Muscle of back (tissue), 13 donors: ENCODE results near the gene TRAPPC3L. TPM values are rescaled to one million over a fixed set of nuclear protein-coding genes. Genes with fewer than 3 reads are reported as not detected.

Source experiments
- DNase-seq, 3 donors: peaks; one replicate each; pipeline versions ENCODE4 v3.0.0 to v3.0.0-alpha.2; 2013
- long read RNA-seq, 9 donors: transcript quantifications; one replicate each; lab custom pipeline, GENCODE V29; 2026
- polyA plus RNA-seq, 10 donors: library from polyadenylated mRNA; unstranded; fragments of 120-200 nt; gene quantifications; one replicate each; pipeline ENCODE4 v1.2.1, GENCODE V29; 2013; ENCODE audit not compliant: insufficient read length in 10 of 10

The TRAPPC3L gene
- under 1 TPM in 5 of 10 donors, not detected in 5; 0.05 to 0.24 (median 0.11) TPM for polyA plus RNA-seq
- long read RNA-seq, donor 1 = 0 reads
- long read RNA-seq, donor 2 = 0 reads
- long read RNA-seq, donor 3 = 0 reads
- long read RNA-seq, donor 4 = 0 reads
- long read RNA-seq, donor 5 = 0 reads
- long read RNA-seq, donor 6 = 0 reads
- long read RNA-seq, donor 7 = 0 reads
- long read RNA-seq, donor 8 = 0 reads
- long read RNA-seq, donor 9 = 0 reads

DNA sequence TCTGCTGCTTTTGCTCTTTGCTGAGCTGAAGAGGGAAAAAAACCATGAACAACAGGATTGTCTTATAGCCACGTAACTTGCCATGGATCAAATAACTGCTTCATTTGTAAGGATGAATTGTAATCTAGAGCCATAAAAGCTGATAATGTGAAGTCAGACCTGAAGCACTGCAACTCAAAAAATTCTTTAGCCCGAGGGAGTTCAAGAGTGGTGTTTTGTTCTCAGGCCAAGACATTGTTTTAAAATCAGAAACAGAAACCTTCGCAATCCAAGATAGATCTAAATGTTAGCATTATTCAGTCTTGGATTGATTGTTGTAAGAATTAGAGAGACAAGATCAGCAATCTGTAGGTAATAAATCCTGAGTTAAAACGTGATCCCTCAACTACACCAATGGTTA is at the start of gene TRAPPC3L:
Gene TRAPPC3L, minus strand, starts transcription at position 34 of the 400 bp plus-strand sequence. CDS start 170 bp downstream, outside the sequence.
- no peak for DNase-seq

DNA sequence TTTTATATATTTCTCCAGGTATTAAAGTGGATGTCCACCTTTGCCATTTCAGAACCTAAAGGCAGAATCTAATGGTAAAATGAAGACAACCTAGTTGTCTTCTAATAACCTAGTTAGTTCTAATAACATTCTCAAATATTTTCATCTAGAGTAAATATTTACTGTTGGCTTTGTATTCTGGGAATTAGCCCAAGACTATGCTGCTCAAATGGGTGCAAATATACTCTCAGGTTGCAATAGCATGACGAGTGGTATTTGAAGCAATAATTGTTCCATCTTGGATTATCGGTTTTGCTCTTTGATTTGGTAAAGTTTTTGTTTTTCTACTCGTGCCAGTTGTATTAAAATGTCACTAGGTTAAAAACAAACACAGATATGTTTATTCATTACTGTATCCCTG is 49.8 kb upstream of the TRAPPC3L start:
- no peak for DNase-seq

DNA sequence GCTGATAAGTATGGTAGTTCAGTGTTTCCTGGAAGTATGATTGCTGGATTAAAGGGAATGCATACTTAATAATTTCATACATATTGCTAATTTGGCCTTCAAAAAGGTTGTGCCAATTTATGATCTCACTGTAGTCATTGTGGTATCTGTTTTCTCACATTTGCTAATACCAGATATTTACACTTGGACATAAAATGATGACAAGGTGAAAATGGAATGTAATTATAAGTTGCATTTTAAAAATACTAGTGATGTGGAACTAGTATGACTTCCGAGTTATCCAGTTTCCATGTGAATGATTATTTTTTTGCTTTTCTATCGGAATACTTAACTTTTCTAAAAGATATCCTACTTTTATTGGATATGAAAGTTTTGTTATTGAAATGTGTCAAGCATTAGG is 41.3 kb upstream of the TRAPPC3L start:
- no peak for DNase-seq

DNA sequence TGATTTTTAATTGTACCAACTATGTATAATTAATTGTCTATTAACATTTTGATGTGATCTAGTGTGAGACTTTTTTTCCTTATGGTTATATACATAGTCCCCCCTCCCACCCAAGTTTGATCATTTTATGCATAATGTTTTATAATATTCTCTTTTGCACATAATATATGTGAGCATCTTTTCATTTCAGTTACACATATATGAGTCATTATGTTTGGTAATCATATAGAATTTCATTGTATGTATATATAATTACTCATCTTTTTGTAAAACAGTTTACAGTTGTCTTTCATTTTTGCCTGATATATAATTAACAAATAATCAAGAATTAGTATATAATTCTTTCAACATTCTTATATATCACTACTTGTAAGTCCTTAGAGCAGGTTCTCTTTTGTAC is 40.8 kb upstream of the TRAPPC3L start:
- DNase-seq = no peak

DNA sequence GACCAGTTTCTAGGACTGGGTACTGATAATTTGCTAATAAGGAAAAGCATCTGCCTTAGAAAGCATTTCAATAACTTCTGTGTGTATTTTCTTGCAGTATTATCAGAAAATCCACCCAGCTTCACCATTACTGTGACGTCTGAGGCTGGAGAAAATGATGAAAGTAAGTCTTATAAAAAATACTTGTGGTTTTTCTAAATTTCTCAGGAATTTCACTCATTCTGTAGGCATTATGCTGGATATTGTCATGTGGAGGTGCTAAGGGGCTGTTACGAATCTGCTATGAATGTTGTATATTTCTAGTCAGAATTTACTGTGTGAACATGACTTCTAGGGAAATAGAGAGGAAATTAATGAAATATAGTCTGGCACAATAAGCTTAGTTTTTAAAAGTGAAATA is 34.7 kb upstream of the TRAPPC3L start:
- peak in 1 of 3 donors; percentile 43 for DNase-seq

DNA sequence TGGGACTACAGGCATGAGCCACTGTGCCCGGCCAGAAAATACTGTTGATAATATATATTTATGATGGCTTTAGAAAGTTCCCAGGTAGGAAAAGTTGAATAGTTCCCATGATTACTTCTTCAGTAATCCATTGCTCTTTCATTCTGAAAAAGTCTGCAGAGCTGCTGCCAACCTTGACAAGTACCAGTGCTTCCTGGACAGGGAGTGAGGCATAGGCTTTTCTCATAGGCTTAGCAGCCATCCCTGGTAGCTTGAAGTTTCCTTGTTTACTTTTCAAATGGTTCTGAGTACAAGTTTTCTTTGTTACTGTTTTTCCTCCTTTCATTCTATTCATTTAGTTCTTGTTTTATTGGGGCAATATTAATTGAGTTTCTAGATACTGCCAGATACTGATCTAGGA is 33.7 kb upstream of the TRAPPC3L start:
- no peak for DNase-seq

DNA sequence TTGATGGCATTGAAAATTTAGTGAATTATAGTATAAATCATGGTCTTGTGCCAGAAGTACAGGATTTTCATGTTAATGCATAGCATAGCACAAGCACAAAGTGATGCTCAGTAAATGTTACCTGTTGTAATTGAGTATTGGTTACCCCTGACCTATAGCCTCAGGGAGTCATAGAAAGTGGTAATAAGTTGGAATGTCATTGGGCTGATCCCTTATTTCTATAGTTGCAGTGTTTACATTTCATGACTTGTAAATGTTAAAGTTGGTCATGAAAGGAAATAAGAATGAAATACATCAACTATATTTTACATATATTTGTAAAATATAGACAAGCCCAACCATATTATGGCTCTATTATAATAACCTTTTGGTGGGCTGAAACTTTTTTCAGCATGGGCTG is 32.9 kb upstream of the TRAPPC3L start:
- DNase-seq = no peak

DNA sequence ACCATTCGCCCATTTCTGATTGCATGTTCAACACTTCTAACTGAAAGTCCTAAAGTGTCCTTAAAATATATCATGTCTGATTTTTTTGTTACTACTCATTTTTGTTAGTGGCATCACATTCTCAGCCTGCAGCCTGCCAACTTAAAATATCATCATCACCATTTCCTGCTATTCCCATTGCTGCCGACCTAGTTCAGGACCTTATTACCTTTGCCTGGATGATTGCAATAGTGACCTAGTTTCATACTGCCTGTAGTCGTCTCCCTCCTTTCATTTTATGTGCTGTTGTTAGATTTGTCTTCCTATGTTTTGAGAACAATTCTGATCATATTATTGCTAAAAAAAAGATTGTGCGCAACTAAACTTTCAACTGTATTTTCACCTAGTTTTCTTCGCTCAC is 32.0 kb upstream of the TRAPPC3L start:
- no peak for DNase-seq

DNA sequence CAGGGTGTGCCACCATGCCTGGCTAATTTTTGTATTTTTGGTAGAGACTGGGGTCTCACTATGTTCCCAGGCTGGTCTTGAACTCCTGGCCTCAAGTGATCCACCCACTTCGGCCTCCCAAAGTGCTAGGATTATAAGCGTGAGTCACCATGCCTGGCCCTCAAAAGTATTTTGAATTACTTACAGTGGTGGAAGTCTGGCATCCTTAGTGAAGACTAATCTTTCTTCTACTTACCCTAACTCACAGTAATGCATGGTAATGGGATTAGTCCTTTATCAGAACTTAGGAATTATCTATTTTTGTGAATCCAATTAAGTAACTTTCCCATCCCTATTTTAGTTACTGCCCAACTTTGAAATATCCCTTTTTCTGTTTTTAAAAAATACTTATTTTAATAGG is 29.7 kb upstream of the TRAPPC3L start:
- DNase-seq = no peak

DNA sequence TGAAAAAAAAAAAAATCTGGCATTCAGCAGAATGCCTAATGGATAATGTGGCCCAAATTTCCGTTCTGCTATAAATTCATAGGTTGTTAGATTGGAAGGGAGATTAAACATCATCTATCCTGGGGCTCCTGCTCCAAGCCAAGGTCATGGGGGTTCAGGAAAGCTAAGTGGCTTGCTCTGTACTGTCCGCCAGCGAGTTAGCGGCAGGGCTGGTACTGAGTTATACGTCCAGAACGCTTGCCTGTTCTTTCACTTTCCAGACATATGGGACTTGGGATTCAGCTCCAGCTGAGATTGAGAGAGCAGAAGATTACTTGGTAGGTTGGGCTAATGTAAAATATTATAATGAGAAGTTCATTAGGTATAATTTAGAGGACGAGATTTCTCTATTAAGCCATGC is 26.7 kb upstream of the TRAPPC3L start:
- DNase-seq = peak in 1 of 3 donors; percentile 48

DNA sequence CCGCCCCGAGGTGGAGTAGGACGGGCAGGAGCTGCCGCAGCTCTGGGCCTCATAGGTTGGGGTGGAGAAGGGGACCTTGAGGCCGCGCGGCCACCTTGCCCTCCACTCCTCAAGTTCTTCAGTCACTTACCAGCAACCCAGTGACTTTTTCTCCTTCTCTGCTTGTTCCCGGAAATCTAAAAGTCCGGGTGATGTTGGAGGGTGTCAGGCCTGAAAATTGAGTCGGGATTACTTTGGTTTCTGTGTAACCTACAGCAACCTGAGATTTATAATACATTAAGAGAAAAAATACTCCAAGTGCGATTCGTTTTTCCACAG is 26.2 kb upstream of the TRAPPC3L start:
- no peak for DNase-seq

DNA sequence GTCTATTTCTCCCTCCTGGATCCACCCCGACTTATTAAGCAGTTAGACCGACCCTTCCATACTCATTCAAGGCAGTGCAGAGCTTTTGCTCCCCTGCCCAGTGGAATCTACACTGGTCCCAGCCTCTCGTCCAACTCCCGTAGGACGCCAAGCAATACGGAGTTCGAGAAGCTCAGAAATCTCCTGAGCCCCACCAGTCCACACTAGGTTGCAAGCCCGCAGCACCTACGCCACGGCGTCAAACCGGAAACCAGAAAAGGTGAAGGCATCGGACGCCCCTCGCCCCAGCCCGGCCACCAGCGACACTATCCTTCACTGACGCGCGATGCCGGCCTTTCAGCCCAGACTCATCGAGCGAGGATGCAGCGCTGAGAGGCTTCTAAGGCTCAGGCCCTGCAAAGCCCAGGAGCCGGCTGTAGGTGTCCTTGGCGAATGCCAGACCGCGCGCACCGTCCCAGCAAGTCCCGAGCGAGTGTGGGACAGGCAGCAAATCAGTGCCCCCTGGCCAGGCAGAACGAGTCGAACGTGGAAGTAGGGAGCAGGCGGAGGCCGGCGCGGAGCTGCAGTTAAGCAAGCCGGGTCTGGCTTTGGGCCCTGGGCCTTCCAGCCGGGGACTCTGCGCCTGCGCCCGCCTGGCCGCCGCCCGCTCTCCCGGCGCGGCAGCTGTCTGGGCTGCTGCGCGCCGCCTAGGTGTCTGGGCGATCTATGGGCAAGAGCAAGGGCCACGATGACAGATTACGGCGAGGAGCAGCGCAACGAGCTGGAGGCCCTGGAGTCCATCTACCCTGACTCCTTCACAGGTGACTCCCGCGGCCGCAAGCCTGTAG is 25.6 kb upstream of the TRAPPC3L start, which contains the start of gene RWDD1:
Gene RWDD1, plus strand, starts transcription at position 649 of the 827 bp plus-strand sequence. Its CDS starts 79 bp downstream, at position 728.
- DNase-seq = peak; percentile 99 to 100 (median 99)

DNA sequence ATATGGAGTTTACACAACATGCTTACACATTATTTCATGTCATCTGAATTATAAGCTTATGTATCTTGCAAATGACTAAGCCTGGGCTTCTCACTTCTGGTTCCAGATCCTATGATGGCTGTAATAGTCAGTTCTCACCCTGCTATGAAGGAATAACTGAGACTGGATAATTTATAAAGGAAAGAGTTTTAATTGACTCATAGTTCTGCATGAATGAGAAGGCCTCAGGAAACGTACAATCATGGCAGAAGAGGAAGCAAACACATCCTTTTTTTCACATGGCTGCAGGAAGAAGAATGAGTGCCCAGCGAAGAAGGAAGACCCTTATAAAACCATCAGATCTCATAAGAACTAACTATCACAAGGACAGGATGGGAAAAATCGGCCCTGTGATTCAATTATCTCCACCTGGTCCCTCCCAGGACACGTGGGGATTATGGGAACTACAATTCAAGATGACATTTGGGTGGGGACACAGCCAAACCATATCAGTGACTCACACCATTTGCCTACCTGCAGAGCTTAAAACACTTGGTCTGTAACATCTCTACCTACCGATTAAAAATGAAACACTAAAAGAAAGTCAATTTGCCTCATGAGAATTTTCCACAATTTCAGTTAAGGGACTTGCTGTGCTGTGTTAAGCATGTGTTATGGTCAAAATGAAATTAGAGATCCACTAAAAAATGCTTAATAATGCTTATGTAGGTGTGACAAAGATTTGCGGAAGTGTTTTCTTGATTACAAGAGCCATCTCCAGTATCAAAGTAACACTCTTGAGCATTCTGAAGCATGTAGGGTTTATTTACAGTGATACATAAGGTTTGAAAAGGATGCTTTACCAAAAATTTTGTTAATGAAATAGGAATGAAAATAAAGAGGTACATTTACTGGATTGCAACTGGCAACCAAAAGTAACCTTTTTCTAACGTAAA is 23.6 kb upstream of the TRAPPC3L start:
- no peak for DNase-seq

DNA sequence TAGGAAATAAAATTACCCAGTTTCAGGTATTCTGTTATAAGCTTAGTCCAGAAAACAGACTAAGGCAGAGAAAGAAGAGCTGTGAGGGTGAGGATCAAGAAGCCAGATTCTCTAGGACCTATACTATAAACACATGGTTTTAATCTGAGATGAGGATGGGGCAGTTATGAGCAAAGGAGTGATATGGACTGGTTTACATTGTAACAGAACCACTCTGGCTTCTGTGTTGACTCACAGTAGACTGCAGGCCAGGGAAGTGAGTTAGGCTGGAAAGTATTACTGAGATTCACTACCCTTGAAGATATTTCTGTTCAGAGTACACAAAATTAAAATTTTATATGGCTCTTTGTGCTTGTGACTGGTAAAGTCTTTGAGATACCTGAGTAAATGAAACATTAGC is 22.6 kb upstream of the TRAPPC3L start:
- DNase-seq = no peak

DNA sequence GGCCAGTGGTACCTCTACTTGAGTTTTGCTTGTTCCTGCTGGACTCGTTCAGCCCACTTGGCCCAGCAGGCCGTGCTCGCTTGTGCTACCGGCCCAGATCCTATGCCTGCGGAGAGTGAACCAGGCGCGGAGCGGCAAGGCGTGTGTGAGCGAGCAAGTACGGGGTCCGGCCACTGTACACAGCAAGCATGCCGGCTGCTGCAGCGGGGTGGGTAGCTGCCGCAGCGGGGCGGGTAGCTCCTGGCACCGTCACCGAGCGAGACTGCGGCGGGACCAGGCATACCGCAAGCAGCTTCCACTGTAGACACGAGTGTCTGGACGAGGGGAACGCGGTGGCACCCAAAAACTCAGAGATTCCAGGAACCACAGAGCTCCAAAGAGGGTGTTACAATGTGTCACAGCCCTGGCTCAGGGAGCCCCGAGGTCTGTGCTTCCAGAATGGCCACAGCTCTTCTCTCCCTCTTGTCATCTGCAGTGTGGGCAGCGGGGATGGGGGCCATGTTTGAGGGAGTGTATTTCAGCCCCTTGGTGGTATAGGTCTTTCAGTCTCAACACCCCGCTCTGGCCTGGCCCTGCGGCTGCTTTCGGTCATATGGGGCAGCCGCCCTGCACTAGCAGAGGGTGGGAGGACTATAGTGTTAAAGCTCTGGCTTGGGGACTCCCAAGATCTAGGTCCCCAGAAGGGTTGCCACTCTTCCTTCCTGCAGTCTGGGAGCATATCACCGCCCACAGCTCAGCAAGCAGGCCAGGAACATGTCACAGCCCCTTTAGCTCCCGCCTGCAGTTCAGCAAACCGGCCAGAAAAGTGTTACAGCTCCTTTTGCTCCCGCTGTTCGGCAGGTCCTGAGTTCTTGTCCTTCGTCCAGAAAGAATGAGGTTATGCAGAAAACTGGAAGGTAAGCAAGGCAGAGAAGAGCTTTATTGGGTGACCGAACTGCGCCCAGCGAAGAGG is 19.7 kb upstream of the TRAPPC3L start:
- DNase-seq = peak in 1 of 3 donors; percentile 51

DNA sequence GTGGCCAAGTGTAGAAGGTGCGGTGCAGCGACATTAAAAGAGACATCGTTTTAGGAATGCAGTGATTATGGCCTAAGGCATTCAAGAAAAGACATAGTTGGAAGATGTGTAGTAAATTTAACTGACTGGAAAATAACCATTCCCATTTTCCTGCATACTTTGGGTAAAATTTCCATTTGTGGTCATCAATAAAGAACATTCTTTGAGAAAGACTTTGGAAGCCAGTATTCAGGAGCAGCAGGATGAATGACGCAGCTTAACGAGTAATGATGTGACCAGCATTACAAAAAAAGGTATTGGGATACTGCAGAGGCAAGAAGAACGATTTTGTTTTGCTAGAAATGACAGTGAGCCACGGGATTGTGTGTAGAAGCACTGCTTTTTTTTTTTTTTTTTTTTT is 18.8 kb upstream of the TRAPPC3L start:
- DNase-seq = peak in 1 of 3 donors; percentile 60

DNA sequence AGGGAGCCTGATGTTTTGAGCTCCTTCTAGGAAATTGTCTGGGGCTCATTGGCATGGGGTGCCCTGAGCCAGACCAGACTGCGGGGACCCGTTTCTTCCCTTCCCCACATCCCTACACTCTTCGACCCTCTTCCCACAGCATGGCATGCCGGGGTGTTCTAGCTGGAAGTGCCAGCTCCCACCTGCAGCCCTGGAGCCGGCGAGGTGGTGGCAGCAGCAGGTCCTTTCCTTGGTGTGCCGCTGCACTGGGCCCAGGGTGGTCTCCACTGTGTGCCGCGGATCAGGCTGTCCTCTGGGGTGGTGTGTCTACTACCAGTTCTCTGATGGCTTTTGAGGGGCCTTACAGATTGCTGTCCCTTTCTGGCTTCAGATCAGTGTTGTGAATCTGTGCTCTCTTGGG is 18.3 kb upstream of the TRAPPC3L start:
- DNase-seq = no peak

DNA sequence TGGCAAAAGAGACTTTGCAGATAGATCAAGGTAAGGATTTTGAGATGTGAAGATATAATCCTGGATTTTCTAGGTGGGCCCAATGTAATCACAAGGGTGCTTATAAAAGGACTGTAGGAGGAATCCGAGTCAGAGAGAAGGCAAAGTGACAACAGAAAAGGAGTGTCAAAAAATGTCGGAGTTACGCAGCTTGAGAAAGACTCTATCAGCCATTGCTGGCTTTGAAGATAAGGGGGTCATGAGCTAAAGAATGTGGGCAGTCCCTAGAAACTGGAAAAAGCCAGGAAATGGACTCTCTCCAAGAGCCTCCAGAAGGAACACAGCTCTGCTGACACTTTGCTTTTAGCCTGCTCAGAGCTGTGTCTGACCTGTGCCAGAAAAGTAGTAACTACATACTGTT is 17.1 kb upstream of the TRAPPC3L start:
- no peak for DNase-seq

DNA sequence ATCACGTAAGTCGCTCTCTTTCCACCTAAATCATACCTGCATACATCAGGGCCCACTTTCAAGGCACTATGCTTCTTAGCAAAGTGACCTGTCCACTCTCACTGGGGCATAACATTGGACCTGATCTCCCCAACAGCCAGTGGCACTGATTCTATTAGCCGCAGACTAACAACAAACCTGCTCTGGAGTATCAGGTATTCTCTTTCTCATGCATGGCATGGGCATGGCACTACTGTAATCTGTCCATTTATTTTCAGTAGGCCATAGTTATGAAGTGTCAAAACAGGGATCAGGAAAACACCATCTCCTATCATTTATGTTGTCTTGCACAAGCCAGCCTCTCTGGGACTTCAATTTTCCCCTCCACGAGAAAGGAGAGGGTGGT is 16.5 kb upstream of the TRAPPC3L start:
- DNase-seq = no peak

DNA sequence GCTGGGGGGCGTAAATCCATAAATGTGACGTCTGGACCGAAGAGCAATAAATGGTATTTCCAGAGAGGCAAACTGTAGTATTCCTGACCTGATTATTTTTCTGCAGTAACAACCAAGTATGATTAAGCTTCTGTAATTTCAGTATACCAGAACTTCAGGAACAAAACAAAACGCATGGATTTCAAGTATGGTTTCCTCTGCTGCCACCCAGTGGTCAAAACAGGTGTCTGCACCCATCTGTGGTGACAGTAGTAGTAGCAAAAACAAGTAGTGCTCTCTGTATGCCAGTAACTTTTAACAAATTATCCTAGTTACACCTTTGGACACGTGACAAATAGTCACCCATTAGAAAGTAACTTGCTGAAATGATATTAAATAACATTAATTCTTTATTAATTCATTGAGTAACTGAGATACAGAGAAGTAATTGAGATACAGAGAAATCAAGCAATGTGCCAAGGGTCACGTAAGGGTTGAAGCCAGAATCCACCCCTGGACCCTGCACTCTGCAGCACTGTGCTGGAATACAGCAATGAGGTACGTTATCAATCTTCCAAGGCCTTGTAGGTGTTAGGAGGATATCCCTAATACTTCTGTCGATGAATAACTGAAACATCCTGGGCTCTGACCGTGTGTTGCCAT is 16.0 kb upstream of the TRAPPC3L start:
- DNase-seq = peak; percentile 73 to 85 (median 80)

DNA sequence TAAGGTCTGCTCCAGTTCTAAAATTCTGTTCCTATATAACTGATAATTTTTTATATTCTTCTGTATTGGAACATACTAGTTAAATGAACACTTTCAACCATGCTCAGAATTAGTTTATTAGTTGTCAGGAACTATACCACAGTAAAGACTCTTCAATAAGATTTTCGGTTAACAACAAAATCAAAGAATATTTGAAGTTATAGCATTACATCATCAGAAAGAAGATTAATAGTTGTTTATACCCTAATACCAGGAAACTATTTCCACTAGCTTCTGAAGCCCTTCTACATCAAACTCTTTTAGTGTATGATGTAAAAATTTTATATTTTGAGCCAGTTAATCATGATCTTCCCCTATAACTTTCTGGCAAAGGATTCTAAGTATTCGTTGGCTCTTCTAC is 14.6 kb upstream of the TRAPPC3L start:
- DNase-seq = no peak
